ELF-1 (cell line): ENCODE results near the gene GABRB3.

Experiments used
- DNase-seq: peaks from one replicate; pipeline ENCODE4 v3.0.0-alpha.2; 2016; ENCODE audit warnings: low read depth, low spot score

Gene GABRB3

DNA sequence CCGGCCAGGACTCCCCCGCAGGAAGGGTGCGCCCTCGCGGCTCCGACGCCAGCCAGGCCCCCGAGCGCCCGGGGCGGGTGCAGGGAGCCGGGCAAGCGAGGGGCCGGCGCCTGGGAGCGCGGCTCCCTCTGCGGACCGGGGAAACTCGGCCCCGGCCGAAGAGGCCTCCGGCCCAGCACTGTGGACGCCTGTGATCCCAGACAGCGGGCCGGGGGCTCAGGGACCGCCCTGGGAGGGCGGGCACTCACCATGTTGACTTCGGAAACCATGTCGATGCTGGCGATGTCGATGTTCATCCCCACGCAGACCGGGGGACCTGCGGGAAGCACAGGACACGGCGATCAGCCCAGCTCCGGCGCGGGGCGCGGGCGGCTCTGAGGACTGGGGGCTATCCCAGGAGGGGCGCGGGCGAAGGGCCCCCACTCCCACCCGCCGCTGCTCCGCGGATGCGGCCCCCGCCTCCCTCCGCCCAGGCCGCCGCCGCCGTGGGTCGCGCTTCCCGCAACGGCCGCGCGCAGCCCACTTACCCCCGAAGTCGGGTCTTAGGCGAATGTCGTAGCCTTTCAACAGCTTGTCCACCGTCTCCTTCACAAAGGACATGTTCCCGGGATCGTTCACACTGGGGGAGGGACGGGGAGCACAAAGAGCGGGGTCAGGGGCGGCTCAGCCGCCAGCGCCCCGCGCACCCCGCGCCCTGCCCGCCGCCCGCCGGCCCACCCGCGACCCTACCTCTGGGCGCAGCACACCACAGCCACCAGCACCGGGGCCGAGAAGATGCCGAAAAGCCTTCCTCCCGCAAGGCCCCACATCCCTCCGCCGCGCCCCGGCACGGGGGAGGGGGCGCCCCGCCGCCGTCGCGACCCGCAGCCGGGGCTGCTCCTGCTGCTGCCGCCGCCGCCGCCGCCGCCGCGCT, at the start of gene GABRB3:
GABRB3 (minus strand) TSS at position 913 of the 913 bp plus-strand sequence.
- DNase-seq: no peak

DNA sequence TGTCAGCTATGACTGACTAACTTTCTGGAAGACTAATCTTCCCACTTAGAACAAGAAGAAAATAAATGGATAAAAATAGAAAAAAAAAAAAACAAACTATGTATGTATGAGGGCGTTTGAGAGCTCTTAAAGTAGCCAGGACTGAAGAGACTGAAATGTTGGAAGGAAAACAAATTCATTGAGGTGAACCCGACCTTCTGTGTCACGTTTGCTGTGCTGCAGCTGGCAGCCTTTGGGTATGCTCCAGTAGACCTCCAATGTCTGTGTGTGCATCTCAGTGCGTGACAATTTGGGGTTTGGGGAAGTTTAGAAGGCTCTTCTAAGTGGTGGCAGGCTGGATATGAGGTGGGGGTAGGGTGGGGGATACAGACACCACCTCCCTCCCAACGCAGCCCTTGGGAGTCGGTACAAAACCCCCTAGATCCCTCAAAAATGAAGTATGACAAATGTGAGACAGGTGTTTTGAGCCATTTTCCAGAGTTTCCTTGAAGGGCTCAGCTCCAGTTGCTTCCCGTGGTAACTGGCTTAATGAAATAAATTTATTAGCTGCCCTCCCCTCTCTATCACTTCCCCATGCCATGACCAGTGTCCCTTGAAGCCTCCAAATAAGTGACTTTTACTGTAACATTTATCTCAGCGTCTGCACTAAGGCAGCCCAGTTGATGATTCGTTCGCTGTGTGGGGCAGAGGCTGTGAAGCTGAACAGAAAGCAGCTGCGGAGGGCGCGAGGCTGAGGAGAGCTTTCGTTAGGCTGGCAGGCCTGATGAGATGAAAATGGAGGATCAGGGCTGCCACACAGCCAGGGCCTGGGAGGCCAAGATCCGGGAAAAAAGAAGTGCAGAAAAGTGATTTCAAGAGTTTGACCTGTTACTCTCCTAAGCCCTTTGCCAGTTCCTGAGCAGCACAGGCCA, 34.9 kb upstream of the GABRB3 start:
- DNase-seq: no peak

- DNase-seq: no peak
Observed at GRCh38 chr15:26806574-26806973, 33.7 kb upstream of the GABRB3 start.

DNA sequence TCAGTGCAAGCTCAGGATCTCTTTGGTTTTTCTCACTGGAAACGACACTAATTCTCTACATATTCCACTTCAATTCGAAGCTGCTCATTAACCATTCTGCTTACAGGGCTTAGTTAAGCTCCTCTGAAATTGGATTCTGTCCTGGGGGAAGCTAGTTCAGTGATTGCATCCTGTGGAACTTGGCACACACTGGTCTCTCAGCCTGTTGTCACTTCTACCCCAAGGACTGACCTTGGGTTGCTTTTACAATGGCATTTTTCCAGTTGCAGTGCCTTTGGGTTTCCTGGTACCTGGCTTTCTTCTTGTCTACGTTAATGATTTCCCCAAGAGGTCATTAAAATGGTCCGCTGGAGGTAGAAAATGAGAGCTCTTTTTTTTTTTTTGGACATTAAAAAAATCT, 33.3 kb upstream of the GABRB3 start:
- DNase-seq: no peak

- DNase-seq: no peak
Observed at GRCh38 chr15:26805470-26805869, 32.6 kb upstream of the GABRB3 start.

DNA sequence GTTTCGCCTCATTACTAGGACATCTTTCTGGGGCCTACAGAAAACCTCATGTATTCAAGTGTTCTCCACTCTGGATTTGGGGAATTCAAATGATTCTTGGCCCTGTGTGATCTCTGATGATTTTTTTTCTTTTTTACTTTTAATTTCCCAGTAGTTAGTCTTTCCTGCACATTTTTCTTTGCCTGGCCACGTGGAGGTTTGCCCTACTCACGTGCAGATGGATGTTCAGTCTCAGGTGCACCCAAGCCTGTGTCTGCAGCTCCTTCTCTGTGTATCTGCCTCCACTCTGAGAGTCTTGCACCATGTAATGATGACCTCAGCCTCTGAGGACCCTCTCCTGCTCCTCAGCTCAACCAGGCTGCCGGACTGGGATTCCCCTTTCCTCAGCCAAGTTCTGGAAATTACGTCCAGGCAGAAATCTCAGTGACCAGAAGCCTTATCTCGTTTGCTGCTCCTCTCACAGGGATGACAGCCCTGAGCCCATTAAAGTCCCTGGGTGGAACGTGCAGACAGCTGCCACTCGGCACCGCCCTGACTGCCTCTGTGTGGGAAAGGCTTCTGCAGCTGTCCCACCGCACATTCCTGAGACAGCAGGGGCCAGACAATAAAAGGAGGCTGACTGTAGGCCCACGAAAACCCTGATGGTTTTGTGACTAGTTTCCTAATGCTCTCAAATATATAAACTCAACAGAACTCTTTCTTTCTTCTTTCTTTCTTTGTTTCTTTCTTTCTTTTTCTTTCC, 31.4 kb upstream of the GABRB3 start:
- no peak for DNase-seq

- DNase-seq: no peak
Observed at GRCh38 chr15:26790118-26790517, 17.3 kb upstream of the GABRB3 start.

- DNase-seq: no peak
Observed at GRCh38 chr15:26781816-26782215, 8.9 kb upstream of the GABRB3 start.

- DNase-seq: peak; percentile 70
Observed at GRCh38 chr15:26773917-26774316, 1.1 kb upstream of the GABRB3 start.

DNA sequence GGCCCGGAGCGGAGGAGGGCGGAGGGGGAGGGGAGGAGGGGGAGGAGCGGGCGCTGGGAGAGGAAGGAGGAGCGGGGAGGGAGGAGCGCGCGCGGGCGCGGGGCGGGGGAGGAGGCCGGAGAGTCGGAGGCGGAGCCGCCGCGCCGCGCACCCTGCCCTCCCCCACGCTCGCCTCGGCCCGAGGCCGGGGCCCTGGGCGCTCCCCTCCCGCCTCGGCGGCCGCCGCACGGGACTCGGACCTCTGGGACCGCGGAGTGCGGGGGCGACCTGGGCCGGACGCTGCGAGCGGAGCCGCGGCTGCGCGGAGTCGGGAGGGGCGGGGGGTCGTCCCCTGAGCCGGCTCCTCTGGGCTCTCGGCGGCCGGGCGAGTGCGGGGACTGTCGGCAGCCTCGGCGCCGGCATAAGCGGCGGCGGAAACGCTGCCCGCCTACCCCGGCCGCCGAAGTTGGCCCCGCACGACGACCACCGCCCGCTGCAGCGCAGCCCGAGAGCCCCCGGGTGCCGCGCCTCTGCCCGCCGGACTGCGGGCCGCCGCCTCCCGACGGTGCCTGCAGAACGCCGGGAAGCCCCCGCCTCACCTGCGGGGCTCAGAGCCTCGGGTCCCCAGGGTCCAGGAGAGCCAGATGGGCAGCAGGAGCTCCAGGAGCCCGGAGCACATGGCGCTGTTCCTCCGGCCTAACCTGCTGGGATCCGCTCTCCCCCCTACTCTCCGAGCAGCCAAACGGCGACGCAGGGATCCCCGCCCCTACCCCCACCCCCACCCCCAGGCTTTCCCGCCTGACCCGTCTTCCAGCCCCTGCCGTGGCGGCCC, 406 bp upstream of the GABRB3 start:
- peak; percentile 43 for DNase-seq

GRCh38 chr15:26771578-26772153, 1.2 kb downstream of the GABRB3 start:
- peak; percentile 92 for DNase-seq

DNA sequence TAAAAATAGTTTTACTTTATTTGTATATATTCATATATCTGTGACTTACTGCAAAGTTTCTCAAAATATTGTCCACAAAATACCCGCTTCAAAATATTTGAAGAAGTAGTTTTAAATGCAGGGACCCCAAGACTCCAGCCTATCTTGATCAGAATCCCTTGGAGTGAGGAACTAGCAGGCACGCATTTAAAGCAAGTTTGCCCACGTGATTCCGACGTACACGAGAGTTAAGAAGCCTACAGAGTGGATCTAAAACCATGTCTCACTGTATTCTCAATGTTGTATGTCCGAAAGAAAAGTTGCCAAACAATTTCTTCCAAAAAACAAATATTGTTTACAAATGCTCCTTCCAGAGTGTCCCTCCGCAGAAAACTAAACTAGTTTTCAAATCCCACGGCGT, 1.7 kb downstream of the GABRB3 start:
- no peak for DNase-seq

GRCh38 chr15:26767169-26767670, 5.6 kb downstream of the GABRB3 start:
- peak; percentile 96 for DNase-seq

- DNase-seq: no peak
Observed at GRCh38 chr15:26766262-26766661, 6.6 kb downstream of the GABRB3 start.

DNA sequence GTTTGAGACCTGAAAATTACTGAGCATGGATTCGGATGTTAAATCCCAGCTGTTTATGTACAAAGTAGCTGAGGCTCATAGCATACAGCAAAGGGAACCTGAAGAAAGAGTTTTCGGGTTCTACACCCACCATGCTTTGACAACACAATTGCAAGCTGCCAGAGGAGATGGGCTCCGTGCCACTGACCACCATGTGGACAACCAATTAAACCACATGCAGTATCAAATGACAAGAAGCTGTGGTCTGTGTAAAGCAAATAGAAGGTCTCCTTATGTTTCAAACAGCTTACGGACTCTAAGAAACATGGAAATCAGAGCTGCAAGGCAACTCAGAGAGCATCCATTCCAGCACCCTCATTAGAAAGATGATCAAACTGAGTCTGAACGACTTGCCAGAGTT, 12.9 kb downstream of the GABRB3 start:
- no peak for DNase-seq

- no peak for DNase-seq
Observed at GRCh38 chr15:26758079-26758478, 14.8 kb downstream of the GABRB3 start.

- DNase-seq: peak; percentile 63
Observed at GRCh38 chr15:26757141-26757540, 15.7 kb downstream of the GABRB3 start.

- peak; percentile 54 for DNase-seq
Observed at GRCh38 chr15:26744894-26745293, 28.0 kb downstream of the GABRB3 start.

DNA sequence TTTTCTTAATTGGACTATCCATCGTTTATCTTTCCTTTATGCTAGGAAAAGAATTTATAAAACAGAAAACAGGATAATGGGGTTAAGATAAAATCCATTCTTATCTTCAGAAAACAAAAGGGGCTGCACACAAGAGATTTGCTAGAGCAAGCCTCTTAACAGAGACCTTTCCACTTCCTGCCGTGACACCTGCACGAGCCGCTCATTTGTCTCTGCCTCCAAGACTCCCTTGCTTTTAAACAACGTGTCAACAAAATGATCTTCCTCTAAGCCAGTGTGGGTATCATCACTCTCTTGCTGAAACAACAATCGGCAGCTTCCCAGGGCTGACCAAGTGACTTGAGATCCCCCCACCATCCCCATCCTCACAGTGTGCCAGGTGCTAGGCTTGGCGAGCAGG, 33.1 kb downstream of the GABRB3 start:
- DNase-seq: no peak

DNA sequence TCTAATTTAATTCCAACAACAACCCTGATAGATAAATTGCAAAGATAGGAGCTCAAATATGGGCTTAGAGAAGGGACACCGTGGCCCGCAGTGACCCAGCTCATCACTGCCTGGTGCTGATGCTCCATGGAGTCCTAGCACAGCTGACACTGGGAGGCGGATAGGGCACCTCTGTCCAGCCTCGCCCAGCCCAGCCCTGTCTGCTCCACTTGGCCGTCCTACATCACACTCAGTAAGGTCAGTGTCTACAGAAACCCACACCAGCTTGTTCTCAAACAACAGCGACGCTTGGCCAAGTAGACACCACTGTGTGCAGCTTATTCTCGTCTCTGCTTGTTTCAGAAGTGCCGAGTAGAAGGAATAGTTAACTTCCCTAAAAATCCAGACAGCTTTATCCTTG, 33.9 kb downstream of the GABRB3 start:
- DNase-seq: no peak
